Nephron progenitor cell (in vitro differentiated cells): ENCODE data around the gene OS9.

ENCODE experiments used
- DNase-seq: peaks from one replicate; pipeline ENCODE4 v3.0.0; 2021
- H3K27ac Mint-ChIP-seq: 2 replicates; pipeline ENCODE4 v1.8.0; 2021; ENCODE audit warnings: mild to moderate bottlenecking, moderate library complexity, mixed read lengths
- H3K27me3 Mint-ChIP-seq: 2 replicates; pipeline ENCODE4 v1.8.0; 2021; ENCODE audit warnings: mild to moderate bottlenecking, low read depth, mixed read lengths; ENCODE audit not compliant: poor library complexity
- H3K36me3 Mint-ChIP-seq: 2 replicates; pipeline ENCODE4 v1.8.0; 2021; ENCODE audit warnings: low read depth, mixed read lengths
- H3K4me1 Mint-ChIP-seq: 2 replicates; pipeline ENCODE4 v1.8.0; 2021; ENCODE audit warnings: mixed read lengths
- H3K4me3 Mint-ChIP-seq: 2 replicates; pipeline ENCODE4 v1.8.0; 2021; ENCODE audit warnings: mild to moderate bottlenecking, moderate library complexity, mixed read lengths
- H3K9me3 Mint-ChIP-seq: 2 replicates; pipeline ENCODE4 v1.8.0; 2021; ENCODE audit warnings: mild to moderate bottlenecking, moderate library complexity, mixed read lengths
- TF ChIP-seq, protein P1 (sequence below): fragments of 200-600 bp; sonication (generic); IDR thresholded peaks from 2 replicates; pipeline ENCODE4 v1.5.0; 2021; ENCODE audit warnings: antibody characterized with exemption

OS9 gene

DNA sequence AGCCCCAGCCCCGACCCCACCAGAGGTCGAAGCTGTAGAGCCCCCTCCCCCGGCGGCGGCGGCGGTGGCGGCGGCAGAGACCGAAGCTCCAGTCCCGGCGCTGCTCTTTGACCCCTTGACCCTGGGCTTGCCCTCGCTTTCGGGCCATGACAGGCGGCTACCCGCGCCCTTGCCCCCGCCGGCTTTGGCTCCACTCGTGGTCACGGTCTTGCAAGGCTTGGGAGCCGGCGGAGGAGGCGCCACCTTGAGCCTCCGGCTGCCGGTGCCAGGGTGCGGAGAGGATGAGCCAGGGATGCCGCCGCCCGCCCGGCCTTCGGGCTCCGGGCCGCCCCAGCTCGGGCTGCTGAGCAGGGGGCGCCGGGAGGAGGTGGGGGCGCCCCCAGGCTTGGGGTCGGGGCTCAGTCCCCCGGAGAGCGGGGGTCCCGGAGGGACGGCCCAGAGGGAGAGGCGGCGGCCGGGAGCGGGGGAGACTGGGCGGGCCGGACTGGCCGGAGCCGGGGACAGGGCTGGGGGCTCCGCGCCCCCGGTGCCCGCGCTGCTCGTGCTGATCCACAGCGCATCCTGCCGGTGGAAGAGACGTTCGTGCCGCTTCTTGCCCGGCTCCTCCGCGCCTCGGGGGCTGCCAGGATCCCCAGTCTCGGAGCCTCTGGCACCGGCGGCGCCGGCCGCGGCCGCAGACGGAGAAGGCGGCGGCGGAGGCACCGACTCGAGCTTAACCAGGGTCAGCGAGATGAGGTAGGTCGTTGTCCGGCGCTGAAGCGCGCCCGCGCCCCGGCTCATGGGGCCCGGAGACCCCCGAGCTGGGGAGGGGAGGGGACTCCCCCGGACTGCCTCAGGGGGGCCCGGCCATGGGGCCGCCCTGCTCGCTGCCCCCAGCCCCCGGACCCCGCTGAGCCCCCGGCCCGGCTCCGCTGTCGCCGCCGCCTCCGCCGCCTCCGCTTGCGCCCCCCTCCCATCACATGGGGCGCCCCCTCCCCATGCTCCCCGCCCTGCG is 43.8 kb downstream of the OS9 start:
- H3K27ac Mint-ChIP-seq: no peak overlapping the region
- peaks cover 8% of the 10 kb centered on the region for H3K9me3 Mint-ChIP-seq
- no peak overlapping the region for H3K4me3 Mint-ChIP-seq
- no peaks in the 10 kb centered on the region for H3K36me3 Mint-ChIP-seq
- H3K4me1 Mint-ChIP-seq: peaks cover 23% of the 10 kb centered on the region
- TF ChIP-seq, protein P1, sequence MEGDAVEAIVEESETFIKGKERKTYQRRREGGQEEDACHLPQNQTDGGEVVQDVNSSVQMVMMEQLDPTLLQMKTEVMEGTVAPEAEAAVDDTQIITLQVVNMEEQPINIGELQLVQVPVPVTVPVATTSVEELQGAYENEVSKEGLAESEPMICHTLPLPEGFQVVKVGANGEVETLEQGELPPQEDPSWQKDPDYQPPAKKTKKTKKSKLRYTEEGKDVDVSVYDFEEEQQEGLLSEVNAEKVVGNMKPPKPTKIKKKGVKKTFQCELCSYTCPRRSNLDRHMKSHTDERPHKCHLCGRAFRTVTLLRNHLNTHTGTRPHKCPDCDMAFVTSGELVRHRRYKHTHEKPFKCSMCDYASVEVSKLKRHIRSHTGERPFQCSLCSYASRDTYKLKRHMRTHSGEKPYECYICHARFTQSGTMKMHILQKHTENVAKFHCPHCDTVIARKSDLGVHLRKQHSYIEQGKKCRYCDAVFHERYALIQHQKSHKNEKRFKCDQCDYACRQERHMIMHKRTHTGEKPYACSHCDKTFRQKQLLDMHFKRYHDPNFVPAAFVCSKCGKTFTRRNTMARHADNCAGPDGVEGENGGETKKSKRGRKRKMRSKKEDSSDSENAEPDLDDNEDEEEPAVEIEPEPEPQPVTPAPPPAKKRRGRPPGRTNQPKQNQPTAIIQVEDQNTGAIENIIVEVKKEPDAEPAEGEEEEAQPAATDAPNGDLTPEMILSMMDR: no peak
- H3K27me3 Mint-ChIP-seq: peaks cover 98% of the 10 kb centered on the region
- DNase-seq: peak; percentile 64

GRCh38 chr12:57738661-57739237 is 44.8 kb downstream of the OS9 start, which contains the start of gene AGAP2:
Gene AGAP2 (minus strand): TSS chr12:57738742. CDS start chr12:57738246, 496 bp downstream.
- peaks cover 23% of the 10 kb centered on the region for H3K4me1 Mint-ChIP-seq
- DNase-seq: peak; percentile 51
- H3K9me3 Mint-ChIP-seq: peaks cover 8% of the 10 kb centered on the region
- H3K4me3 Mint-ChIP-seq: peak within 1 kb of the TSS; percentile 79
- TF ChIP-seq, protein P1: no peak
- H3K27ac Mint-ChIP-seq: no peak within 1 kb of the TSS
- H3K36me3 Mint-ChIP-seq: no peaks in the 10 kb centered on the region
- H3K27me3 Mint-ChIP-seq: peaks cover 98% of the 10 kb centered on the region

DNA sequence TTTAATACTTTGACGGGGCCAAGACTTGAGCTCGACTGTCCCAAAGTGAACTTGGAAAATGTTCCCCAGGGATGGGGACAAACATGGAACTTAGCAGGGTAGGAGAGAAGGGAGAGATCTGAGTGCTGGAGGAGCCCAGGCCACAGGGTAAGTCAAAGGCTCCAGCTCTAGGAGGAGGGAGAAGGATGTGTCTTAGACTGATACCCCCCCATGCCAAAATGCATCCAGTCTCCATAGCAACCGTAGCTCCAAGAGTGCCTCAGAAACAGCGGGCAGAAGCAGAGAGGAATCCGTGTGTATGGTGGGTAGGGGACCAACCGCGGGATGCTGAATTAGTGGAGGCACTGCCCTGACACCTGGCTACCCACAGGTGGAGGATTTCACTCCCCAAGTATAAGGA is 45.5 kb downstream of the OS9 start:
- no peaks in the 10 kb centered on the region for H3K36me3 Mint-ChIP-seq
- H3K9me3 Mint-ChIP-seq: peaks cover 8% of the 10 kb centered on the region
- TF ChIP-seq, protein P1: no peak
- DNase-seq: no peak
- H3K27me3 Mint-ChIP-seq: peaks cover 92% of the 10 kb centered on the region
- H3K4me3 Mint-ChIP-seq: peak overlapping the region; percentile 79
- H3K27ac Mint-ChIP-seq: no peak overlapping the region
- peaks cover 28% of the 10 kb centered on the region for H3K4me1 Mint-ChIP-seq

DNA sequence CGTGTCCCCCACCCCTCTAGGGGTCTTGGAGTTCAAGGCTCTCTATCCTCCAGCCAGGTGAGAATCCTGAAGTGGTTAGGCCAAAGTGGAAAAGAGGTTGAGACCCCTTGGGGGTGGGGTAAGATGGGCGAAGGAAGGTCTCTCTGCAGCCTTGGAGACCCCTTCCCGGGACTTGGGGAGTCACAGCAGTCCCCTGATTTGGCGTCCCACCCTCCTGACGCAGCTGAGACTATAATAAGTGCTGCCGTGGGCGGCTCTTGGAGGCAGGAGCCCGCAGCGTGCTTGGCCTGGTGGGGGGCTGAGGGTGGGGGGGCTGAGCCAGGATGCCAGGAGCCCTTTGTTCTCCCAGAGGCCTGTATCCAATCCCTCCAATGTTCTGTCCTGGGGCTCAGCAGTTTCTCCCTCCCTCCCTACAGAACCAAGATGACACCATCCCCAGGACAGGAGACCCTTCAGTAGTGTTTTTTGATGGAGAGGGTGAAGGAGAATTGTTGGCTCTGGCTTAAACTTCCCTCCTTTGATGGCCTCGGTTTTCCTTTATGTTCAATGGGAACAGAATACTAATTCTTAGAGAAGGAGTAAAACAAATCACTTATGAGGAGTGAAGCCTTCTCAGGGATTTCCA is 46.1 kb downstream of the OS9 start:
- Mint-ChIP-seq H3K27ac (no peak overlapping the region), H3K4me1 (peaks cover 27% of the 10 kb centered on the region), H3K4me3 (no peak overlapping the region), H3K36me3 (no peaks in the 10 kb centered on the region), H3K9me3 (peaks cover 8% of the 10 kb centered on the region), H3K27me3 (peaks cover 89% of the 10 kb centered on the region)
- TF ChIP-seq, protein P1: no peak
- DNase-seq: no peak

GRCh38 chr12:57740656-57741412 is 46.9 kb downstream of the OS9 start:
- Mint-ChIP-seq H3K36me3 (peaks cover 3% of the 10 kb centered on the region), H3K9me3 (peaks cover 8% of the 10 kb centered on the region), H3K27ac (no peak overlapping the region), H3K4me1 (peaks cover 33% of the 10 kb centered on the region), H3K4me3 (no peak overlapping the region), H3K27me3 (peaks cover 87% of the 10 kb centered on the region)
- TF ChIP-seq, protein P1: no peak
- no peak for DNase-seq
